HEK293 (cell line): ENCODE data around the gene DZIP1.

Experiments
- CTCF ChIA-PET: fragments of 350-600 bp; formaldehyde crosslinking; extraction: SDS; loops from one replicate; lab custom pipeline; 2021; ENCODE audit warnings: antibody characterized with exemption; lab: Yijun Ruan, JAX
- POLR2A ChIA-PET: fragments of 300-600 bp; formaldehyde crosslinking; extraction: SDS; loops from one replicate; lab custom pipeline; 2020; ENCODE audit warnings: antibody characterized with exemption, inconsistent platforms; lab: Yijun Ruan, JAX
- H3K27ac ChIP-seq: fragments of 200-500 bp; sonication (Bioruptor generic); 2 replicates; pipeline ENCODE4 v1.5.1; 2014; ENCODE audit warnings: low read depth, low read length, control low read depth, inconsistent platforms; ENCODE audit errors: extremely low read depth
- H3K36me3 ChIP-seq, 2 experiments: fragments of 200-500 bp in 1 of 2; sonication (Bioruptor generic) in 1 of 2; 1 replicate in 1 of 2; 2 replicates in 1 of 2; pipeline ENCODE4 v1.5.1; 2014 to 2017; ENCODE audit warnings: inconsistent platforms in 2 of 2, low read length in 2 of 2; ENCODE audit not compliant: control insufficient read depth in 2 of 2, insufficient read depth in 1 of 2
- H3K4me1 ChIP-seq: fragments of 200-500 bp; sonication (Bioruptor generic); 2 replicates; pipeline ENCODE4 v1.5.1; 2014; ENCODE audit warnings: mild to moderate bottlenecking, low read length, inconsistent platforms; ENCODE audit not compliant: control insufficient read depth, insufficient read depth
- H3K4me3 ChIP-seq: 2 replicates; pipeline ENCODE4 v1.5.1; 2011; ENCODE audit warnings: low read depth, mild to moderate bottlenecking, control low read depth, low read length, moderate library complexity
- H3K9me3 ChIP-seq: fragments of 200-500 bp; sonication (Bioruptor generic); 2 replicates; pipeline ENCODE4 v1.5.1; 2014; ENCODE audit warnings: low read depth, low read length, inconsistent platforms; ENCODE audit not compliant: control insufficient read depth, insufficient read depth
- GLIS1 ChIP-seq: fragments of 450-650 bp; formaldehyde crosslinking; IDR thresholded peaks from 2 replicates; pipeline ENCODE4 v1.5.1; 2016; ENCODE audit warnings: missing biosample characterization, missing genetic modification characterization
- KLF8 ChIP-seq: fragments of 450-650 bp; formaldehyde crosslinking; IDR thresholded peaks from 2 replicates; pipeline ENCODE4 v1.5.1; 2016; ENCODE audit warnings: missing biosample characterization, missing genetic modification characterization
- PRDM1 ChIP-seq: fragments of 450-650 bp; formaldehyde crosslinking; IDR thresholded peaks from 2 replicates; pipeline ENCODE4; 2016; ENCODE audit warnings: missing biosample characterization, missing genetic modification characterization
- SCRT1 ChIP-seq: fragments of 450-650 bp; formaldehyde crosslinking; IDR thresholded peaks from 2 replicates; pipeline ENCODE4 v1.5.1; 2016; ENCODE audit warnings: missing biosample characterization, missing genetic modification characterization, borderline replicate concordance
- SP2 ChIP-seq: fragments of 450-650 bp; formaldehyde crosslinking; IDR thresholded peaks from 2 replicates; pipeline ENCODE4 v1.5.1; 2016; ENCODE audit warnings: missing biosample characterization, missing genetic modification characterization
- ZBTB1 ChIP-seq: fragments of 450-650 bp; formaldehyde crosslinking; IDR thresholded peaks from 2 replicates; pipeline ENCODE4 v1.5.1; 2016; ENCODE audit warnings: missing biosample characterization, missing genetic modification characterization
- ZBTB17 ChIP-seq: fragments of 450-650 bp; formaldehyde crosslinking; IDR thresholded peaks from 2 replicates; pipeline ENCODE4 v1.5.1; 2016; ENCODE audit warnings: missing biosample characterization, missing genetic modification characterization
- ZFHX2 ChIP-seq: fragments of 450-650 bp; formaldehyde crosslinking; conservative IDR thresholded peaks from 2 replicates; pipeline ENCODE4 v1.5.1; 2016; ENCODE audit warnings: missing biosample characterization, missing genetic modification characterization
- ZIC2 ChIP-seq: fragments of 450-650 bp; formaldehyde crosslinking; IDR thresholded peaks from 2 replicates; pipeline ENCODE4 v1.5.1; 2016; ENCODE audit warnings: missing biosample characterization, missing genetic modification characterization
- ZNF138 ChIP-seq: fragments of 450-650 bp; formaldehyde crosslinking; IDR thresholded peaks from 2 replicates; pipeline ENCODE4 v1.5.1; 2016; ENCODE audit warnings: missing biosample characterization, missing genetic modification characterization, borderline replicate concordance
- ZNF2 ChIP-seq: fragments of 450-650 bp; formaldehyde crosslinking; IDR thresholded peaks from 2 replicates; pipeline ENCODE4 v1.5.1; 2016; ENCODE audit warnings: missing biosample characterization, missing genetic modification characterization
- ZNF335 ChIP-seq: fragments of 450-650 bp; formaldehyde crosslinking; conservative IDR thresholded peaks from 2 replicates; pipeline ENCODE4 v1.5.1; 2016; ENCODE audit warnings: missing biosample characterization, missing genetic modification characterization
- ZNF341 ChIP-seq: fragments of 450-650 bp; formaldehyde crosslinking; IDR thresholded peaks from 2 replicates; pipeline ENCODE4; 2016; ENCODE audit warnings: low read depth, missing biosample characterization, missing genetic modification characterization
- ZNF423 ChIP-seq: fragments of 450-650 bp; formaldehyde crosslinking; IDR thresholded peaks from 2 replicates; pipeline ENCODE4 v1.5.1; 2016; ENCODE audit warnings: missing biosample characterization, missing genetic modification characterization
- ZNF501 ChIP-seq: fragments of 450-650 bp; formaldehyde crosslinking; IDR thresholded peaks from 2 replicates; pipeline ENCODE4 v1.5.1; 2016; ENCODE audit warnings: missing biosample characterization, missing genetic modification characterization
- ZNF561 ChIP-seq: fragments of 450-650 bp; IDR thresholded peaks from 2 replicates; pipeline ENCODE4 v1.5.1; 2018; ENCODE audit warnings: missing biosample characterization, missing genetic modification characterization, borderline replicate concordance
- ZNF596 ChIP-seq: fragments of 450-650 bp; IDR thresholded peaks from 2 replicates; pipeline ENCODE4 v1.5.0; 2018; ENCODE audit warnings: missing biosample characterization, mild to moderate bottlenecking, missing genetic modification characterization, moderate library complexity
- ZNF660 ChIP-seq: fragments of 450-650 bp; IDR thresholded peaks from 2 replicates; pipeline ENCODE4 v1.5.1; 2018; ENCODE audit warnings: missing biosample characterization, mild to moderate bottlenecking, missing genetic modification characterization
- TF ChIP-seq, protein P1 (sequence below): fragments of 450-650 bp; formaldehyde crosslinking; IDR thresholded peaks from 2 replicates; pipeline ENCODE4 v1.5.1; 2016; ENCODE audit warnings: missing biosample characterization, missing genetic modification characterization
- TF ChIP-seq, protein P2 (sequence below): fragments of 450-650 bp; formaldehyde crosslinking; IDR thresholded peaks from 2 replicates; pipeline ENCODE4 v1.5.1; 2017; ENCODE audit warnings: missing biosample characterization, missing genetic modification characterization
- TF ChIP-seq, protein P3 (sequence below): fragments of 450-650 bp; formaldehyde crosslinking; IDR thresholded peaks from 2 replicates; pipeline ENCODE4 v1.5.1; 2016; ENCODE audit warnings: missing biosample characterization, missing genetic modification characterization
- TF ChIP-seq, protein P4 (sequence below): fragments of 450-650 bp; formaldehyde crosslinking; IDR thresholded peaks from 2 replicates; pipeline ENCODE4 v1.5.1; 2016; ENCODE audit warnings: missing biosample characterization, missing genetic modification characterization
- TF ChIP-seq, protein P5 (sequence below): fragments of 450-650 bp; formaldehyde crosslinking; IDR thresholded peaks from 2 replicates; pipeline ENCODE4 v1.5.1; 2016; ENCODE audit warnings: missing biosample characterization, missing genetic modification characterization
- TF ChIP-seq, protein P6 (sequence below): fragments of 450-650 bp; formaldehyde crosslinking; IDR thresholded peaks from 2 replicates; pipeline ENCODE4 v1.5.1; 2016; ENCODE audit warnings: missing biosample characterization, missing genetic modification characterization

Gene DZIP1

DNA sequence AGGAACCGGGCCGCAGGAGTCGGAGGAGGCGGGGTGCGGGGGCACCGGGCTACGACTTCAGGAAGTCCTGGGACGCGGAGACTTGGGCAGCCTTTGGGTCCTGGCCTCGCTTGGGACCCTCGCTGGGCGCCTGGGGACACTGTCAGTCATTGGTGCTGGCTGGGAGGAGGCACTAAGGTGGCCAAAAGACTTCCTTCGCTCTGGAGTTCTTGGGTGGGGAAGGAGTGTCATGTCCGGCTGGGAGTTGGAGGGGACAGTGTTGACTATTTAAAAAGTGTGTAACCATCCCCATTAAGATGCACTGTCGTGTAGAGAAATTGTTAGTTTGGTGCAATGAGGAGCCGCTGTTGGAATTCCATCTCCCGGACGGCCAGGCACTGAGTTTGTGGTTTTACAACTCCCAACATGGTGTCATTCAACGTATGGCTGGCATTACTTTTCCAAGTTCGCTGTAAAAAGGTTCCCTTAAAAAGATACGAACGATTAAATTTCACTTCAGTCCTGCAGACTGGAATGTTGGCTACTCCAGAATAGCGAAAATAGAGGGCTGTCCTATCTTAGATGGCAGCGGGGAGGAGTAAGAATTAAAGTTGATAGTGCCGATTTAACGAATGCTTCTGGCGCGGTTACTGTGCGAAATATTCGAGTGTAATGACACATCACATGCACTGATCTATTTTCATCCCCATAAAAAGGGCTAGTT is 33.2 kb upstream of the DZIP1 start:
- CTCF ChIA-PET: no interaction called here
- H3K36me3 ChIP-seq: no peaks in the 10 kb centered on the region
- no peak for TF ChIP-seq KLF8 (tag by site-specific recombination)
- TF ChIP-seq ZNF501: peak; percentile 1; the same call in 1 of the 2 replicates
- peak; percentile 31; the same call in 1 of the 2 replicates for TF ChIP-seq ZIC2 (tag by site-specific recombination)
- TF ChIP-seq ZNF596 (tag by site-specific recombination): no peak
- peak; percentile 32; the same call in 1 of the 2 replicates for TF ChIP-seq ZBTB17
- peak; percentile 58 for TF ChIP-seq PRDM1 (tag by site-specific recombination)
- TF ChIP-seq, protein P1, sequence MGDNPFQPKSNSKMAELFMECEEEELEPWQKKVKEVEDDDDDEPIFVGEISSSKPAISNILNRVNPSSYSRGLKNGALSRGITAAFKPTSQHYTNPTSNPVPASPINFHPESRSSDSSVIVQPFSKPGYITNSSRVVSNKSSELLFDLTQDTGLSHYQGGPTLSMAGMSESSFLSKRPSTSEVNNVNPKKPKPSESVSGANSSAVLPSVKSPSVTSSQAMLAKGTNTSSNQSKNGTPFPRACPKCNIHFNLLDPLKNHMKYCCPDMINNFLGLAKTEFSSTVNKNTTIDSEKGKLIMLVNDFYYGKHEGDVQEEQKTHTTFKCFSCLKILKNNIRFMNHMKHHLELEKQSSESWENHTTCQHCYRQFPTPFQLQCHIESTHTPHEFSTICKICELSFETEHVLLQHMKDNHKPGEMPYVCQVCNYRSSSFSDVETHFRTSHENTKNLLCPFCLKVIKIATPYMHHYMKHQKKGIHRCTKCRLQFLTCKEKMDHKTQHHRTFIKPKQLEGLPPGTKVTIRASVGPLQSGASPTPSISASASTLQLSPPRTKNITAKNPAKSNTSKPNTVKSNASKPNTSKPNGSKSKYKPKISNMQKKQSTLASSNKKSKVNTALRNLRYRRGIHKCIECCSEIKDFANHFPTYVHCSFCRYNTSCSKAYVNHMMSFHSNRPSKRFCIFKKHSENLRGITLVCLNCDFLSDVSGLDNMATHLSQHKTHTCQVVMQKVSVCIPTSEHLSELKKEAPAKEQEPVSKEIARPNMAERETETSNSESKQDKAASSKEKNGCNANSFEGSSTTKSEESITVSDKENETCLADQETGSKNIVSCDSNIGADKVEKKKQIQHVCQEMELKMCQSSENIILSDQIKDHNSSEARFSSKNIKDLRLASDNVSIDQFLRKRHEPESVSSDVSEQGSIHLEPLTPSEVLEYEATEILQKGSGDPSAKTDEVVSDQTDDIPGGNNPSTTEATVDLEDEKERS (tag by site-specific recombination): no peak
- TF ChIP-seq ZNF2 (tag by site-specific recombination): no peak
- TF ChIP-seq SCRT1 (tag by site-specific recombination): no peak
- TF ChIP-seq, protein P2, sequence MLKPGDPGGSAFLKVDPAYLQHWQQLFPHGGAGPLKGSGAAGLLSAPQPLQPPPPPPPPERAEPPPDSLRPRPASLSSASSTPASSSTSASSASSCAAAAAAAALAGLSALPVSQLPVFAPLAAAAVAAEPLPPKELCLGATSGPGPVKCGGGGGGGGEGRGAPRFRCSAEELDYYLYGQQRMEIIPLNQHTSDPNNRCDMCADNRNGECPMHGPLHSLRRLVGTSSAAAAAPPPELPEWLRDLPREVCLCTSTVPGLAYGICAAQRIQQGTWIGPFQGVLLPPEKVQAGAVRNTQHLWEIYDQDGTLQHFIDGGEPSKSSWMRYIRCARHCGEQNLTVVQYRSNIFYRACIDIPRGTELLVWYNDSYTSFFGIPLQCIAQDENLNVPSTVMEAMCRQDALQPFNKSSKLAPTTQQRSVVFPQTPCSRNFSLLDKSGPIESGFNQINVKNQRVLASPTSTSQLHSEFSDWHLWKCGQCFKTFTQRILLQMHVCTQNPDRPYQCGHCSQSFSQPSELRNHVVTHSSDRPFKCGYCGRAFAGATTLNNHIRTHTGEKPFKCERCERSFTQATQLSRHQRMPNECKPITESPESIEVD (tag by site-specific recombination): peak; percentile 74
- TF ChIP-seq ZNF660 (tag by site-specific recombination): peak; percentile 87
- 0 out of 2 replicates have a peak, but pooled peaks have one; percentile 10 for TF ChIP-seq ZFHX2
- TF ChIP-seq, protein P3, sequence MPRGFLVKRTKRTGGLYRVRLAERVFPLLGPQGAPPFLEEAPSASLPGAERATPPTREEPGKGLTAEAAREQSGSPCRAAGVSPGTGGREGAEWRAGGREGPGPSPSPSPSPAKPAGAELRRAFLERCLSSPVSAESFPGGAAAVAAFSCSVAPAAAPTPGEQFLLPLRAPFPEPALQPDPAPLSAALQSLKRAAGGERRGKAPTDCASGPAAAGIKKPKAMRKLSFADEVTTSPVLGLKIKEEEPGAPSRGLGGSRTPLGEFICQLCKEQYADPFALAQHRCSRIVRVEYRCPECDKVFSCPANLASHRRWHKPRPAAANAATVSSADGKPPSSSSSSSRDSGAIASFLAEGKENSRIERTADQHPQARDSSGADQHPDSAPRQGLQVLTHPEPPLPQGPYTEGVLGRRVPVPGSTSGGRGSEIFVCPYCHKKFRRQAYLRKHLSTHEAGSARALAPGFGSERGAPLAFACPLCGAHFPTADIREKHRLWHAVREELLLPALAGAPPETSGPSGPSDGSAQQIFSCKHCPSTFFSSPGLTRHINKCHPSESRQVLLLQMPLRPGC (tag by site-specific recombination): no peak
- TF ChIP-seq ZNF341: peak; percentile 50
- peak; percentile 94 for TF ChIP-seq ZNF335
- 0 out of 2 replicates have a peak, but pooled peaks have one; percentile 3 for TF ChIP-seq ZNF423
- TF ChIP-seq, protein P4, sequence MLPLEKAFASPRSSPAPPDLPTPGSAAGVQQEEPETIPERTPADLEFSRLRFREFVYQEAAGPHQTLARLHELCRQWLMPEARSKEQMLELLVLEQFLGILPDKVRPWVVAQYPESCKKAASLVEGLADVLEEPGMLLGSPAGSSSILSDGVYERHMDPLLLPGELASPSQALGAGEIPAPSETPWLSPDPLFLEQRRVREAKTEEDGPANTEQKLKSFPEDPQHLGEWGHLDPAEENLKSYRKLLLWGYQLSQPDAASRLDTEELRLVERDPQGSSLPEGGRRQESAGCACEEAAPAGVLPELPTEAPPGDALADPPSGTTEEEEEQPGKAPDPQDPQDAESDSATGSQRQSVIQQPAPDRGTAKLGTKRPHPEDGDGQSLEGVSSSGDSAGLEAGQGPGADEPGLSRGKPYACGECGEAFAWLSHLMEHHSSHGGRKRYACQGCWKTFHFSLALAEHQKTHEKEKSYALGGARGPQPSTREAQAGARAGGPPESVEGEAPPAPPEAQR (tag by site-specific recombination): no peak
- TF ChIP-seq GLIS1 (tag by site-specific recombination): 0 out of 2 replicates have a peak, but pooled peaks have one; percentile 21
- 0 out of 2 replicates have a peak, but pooled peaks have one; percentile 0 for TF ChIP-seq SP2 (tag by site-specific recombination)
- TF ChIP-seq ZNF138 (tag by site-specific recombination): no peak
- TF ChIP-seq ZNF561: 0 out of 2 replicates have a peak, but pooled peaks have one; percentile 44
- TF ChIP-seq, protein P5, sequence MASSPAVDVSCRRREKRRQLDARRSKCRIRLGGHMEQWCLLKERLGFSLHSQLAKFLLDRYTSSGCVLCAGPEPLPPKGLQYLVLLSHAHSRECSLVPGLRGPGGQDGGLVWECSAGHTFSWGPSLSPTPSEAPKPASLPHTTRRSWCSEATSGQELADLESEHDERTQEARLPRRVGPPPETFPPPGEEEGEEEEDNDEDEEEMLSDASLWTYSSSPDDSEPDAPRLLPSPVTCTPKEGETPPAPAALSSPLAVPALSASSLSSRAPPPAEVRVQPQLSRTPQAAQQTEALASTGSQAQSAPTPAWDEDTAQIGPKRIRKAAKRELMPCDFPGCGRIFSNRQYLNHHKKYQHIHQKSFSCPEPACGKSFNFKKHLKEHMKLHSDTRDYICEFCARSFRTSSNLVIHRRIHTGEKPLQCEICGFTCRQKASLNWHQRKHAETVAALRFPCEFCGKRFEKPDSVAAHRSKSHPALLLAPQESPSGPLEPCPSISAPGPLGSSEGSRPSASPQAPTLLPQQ: 0 out of 2 replicates have a peak, but pooled peaks have one; percentile 46
- TF ChIP-seq ZBTB1 (tag by site-specific recombination): no peak
- TF ChIP-seq, protein P6, sequence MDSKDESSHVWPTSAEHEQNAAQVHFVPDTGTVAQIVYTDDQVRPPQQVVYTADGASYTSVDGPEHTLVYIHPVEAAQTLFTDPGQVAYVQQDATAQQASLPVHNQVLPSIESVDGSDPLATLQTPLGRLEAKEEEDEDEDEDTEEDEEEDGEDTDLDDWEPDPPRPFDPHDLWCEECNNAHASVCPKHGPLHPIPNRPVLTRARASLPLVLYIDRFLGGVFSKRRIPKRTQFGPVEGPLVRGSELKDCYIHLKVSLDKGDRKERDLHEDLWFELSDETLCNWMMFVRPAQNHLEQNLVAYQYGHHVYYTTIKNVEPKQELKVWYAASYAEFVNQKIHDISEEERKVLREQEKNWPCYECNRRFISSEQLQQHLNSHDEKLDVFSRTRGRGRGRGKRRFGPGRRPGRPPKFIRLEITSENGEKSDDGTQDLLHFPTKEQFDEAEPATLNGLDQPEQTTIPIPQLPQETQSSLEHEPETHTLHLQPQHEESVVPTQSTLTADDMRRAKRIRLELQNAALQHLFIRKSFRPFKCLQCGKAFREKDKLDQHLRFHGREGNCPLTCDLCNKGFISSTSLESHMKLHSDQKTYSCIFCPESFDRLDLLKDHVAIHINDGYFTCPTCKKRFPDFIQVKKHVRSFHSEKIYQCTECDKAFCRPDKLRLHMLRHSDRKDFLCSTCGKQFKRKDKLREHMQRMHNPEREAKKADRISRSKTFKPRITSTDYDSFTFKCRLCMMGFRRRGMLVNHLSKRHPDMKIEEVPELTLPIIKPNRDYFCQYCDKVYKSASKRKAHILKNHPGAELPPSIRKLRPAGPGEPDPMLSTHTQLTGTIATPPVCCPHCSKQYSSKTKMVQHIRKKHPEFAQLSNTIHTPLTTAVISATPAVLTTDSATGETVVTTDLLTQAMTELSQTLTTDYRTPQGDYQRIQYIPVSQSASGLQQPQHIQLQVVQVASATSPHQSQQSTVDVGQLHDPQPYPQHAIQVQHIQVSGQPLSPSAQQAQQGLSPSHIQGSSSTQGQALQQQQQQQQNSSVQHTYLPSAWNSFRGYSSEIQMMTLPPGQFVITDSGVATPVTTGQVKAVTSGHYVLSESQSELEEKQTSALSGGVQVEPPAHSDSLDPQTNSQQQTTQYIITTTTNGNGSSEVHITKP (tag by site-specific recombination): peak; percentile 48
- TF ChIP-seq, all 188 proteins: peak for 15
- H3K27ac ChIP-seq: peak overlapping the region; percentile 67
- no peaks in the 10 kb centered on the region for H3K9me3 ChIP-seq
- no peaks in the 10 kb centered on the region for H3K4me1 ChIP-seq
- POLR2A ChIA-PET: interaction anchor here (1.2 kb wide), 1 partner anchor 23 kb away, joined by 6 read pairs; no protein-coding TSS in a partner anchor
- H3K4me3 ChIP-seq: peak overlapping the region; percentile 89
